ENCODE measurements around the gene GNA15. TPM values are rescaled to one million over a fixed set of nuclear protein-coding genes. Genes with fewer than 3 reads are reported as not detected.
A peak's percentile ranks its signal among the peaks of the same experiment; 100 is the strongest.
"Not testable (repeated sequence)": the region's sequence is repeated elsewhere in the genome, so short reads cannot be mapped to it uniquely, and the experiment has no call there.

The GNA15 gene
- total and polyA plus RNA-seq, 8 donors, result 0.19 to 3.0 (median 1.3) TPM

DNA sequence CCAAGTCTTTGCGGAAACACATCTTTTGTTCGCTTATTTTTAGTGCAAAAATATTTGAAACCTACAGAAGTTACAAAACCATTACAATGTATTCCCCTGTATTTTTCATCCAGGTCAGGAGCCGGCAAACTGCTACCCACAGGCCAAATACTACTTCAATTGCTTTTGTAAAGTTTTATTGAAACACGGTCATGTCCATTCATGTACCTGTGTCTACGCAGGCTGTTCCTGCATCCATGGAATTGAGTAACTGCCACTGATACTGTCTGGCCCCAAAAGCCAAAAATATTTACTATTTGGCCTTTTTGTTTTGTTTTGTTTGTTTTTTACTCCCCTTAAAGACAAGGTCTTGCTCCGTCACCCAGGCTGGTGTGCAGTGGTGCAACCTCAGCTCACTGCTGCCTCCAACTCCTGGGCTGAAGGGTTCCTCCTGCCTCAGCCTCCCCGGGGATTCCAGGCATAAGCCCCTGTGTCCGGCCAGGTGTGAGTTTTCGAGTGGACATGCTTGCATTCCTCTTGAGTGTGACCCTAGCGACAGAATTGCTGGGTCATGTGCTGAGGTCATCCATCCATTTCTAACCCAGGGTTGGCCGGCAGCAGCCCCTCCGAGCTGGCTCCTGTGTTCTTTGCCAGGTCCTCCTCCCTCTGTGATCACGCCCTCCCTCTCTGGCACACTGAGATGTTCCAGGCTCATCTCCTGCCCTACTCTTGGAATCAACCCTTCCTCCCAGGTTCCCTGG lies 31.9 kb downstream of the GNA15 start:
- ATAC-seq (no peak), DNase-seq (no peak), FAIRE-seq (no peak)
- Histone ChIP-seq H3K27ac (no peak overlapping the region), H3K9me3 (no peaks in the 10 kb centered on the region), H3K4me1 (peaks cover 0 to 4% (median 0%) of the 10 kb centered on the region in 3 donors), H3K27me3 (no peaks in the 10 kb centered on the region), H3K4me3 (no peak overlapping the region), H3K36me3 (no peaks in the 10 kb centered on the region)
- WGBS, 2 donors, result 71 to 74% methylated on average over 13 of the region's 13 CpGs
- TF ChIP-seq, protein P1, sequence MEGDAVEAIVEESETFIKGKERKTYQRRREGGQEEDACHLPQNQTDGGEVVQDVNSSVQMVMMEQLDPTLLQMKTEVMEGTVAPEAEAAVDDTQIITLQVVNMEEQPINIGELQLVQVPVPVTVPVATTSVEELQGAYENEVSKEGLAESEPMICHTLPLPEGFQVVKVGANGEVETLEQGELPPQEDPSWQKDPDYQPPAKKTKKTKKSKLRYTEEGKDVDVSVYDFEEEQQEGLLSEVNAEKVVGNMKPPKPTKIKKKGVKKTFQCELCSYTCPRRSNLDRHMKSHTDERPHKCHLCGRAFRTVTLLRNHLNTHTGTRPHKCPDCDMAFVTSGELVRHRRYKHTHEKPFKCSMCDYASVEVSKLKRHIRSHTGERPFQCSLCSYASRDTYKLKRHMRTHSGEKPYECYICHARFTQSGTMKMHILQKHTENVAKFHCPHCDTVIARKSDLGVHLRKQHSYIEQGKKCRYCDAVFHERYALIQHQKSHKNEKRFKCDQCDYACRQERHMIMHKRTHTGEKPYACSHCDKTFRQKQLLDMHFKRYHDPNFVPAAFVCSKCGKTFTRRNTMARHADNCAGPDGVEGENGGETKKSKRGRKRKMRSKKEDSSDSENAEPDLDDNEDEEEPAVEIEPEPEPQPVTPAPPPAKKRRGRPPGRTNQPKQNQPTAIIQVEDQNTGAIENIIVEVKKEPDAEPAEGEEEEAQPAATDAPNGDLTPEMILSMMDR (IDR thresholded peaks at IDR 0.05), result no peak
- intact Hi-C loops (cut with DNase I), result loop anchor here in 2 of 3 donors (10.0 kb wide), 3 partner anchors 93 to 283 kb away; no protein-coding TSS in a partner anchor

DNA sequence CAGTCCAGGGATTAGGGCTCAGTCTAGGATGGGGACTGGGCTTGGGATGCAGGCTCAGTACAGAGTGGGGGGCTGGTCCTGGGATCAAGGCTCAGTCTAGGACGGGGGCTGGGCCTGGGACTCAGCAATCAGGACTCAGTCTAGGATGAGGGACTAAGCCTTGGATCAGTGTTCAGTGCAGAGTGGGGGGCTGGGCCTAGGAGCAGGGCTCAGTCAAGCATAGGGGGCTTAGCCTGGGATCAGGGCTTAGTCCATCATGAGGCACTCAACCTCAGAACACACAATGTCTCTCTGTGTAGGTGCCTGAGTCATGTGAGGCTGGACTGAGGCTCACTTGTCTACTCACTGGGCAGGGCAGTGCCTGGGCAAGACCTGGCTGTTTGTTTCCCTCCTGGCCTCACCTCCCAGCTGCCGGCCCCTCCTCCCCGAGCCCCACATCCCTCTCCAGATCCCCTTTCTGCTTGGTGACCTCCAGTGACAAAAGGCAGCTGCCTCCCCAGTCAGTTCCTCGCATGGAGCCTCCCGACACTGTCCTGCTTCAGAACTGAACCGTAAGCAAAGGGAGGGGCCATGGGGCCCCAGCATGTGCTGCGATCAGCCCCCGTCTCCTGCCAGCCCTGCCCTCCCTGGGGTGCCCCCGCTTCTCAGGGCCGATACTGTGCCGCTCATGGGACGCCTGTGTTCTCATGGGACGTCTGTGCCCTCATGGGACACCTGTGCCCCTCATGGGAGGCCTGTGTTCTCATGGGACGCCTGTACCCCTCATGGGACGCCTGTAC lies 36.2 kb downstream of the GNA15 start:
- ATAC-seq (peak in 1 of 4 donors; percentile 40), FAIRE-seq (no peak), DNase-seq (no peak)
- H3K36me3 ChIP-seq, result no peaks in the 10 kb centered on the region
- no peak overlapping the region for H3K27ac ChIP-seq
- H3K9me3 ChIP-seq, result no peaks in the 10 kb centered on the region
- intact Hi-C loops (cut with DNase I), result no loop called here
- TF ChIP-seq, protein P1 (IDR thresholded peaks at IDR 0.05), result no peak
- WGBS, 2 donors, result 82 to 84% methylated on average over 15 of the region's 15 CpGs
- no peaks in the 10 kb centered on the region for H3K27me3 ChIP-seq
- H3K4me1 ChIP-seq, result no peaks in the 10 kb centered on the region
- H3K4me3 ChIP-seq, result no peak overlapping the region

DNA sequence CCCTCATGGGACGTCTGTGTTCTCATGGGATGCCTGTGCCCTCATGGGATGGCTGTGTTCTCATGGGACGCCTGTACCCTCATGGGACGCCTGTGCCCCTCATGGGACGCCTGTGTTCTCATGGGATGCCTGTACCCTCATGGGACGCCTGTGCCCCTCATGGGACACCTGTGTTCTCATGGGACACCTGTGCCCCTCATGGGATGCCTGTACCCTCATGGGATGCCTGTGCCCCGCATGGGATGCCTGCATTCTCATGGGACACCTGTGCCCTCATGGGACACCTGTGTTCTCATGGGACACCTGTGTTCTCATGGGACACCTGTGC lies 36.8 kb downstream of the GNA15 start:
- H3K9me3 ChIP-seq; H3K4me1 ChIP-seq; intact Hi-C loops (cut with DNase I); DNase-seq; FAIRE-seq; ATAC-seq; H3K27me3 ChIP-seq; H3K36me3 ChIP-seq; H3K27ac ChIP-seq; H3K4me3 ChIP-seq: not testable (repeated sequence)
- 55 to 73% methylated on average over 6 of the region's 6 CpGs for WGBS, 2 donors

DNA sequence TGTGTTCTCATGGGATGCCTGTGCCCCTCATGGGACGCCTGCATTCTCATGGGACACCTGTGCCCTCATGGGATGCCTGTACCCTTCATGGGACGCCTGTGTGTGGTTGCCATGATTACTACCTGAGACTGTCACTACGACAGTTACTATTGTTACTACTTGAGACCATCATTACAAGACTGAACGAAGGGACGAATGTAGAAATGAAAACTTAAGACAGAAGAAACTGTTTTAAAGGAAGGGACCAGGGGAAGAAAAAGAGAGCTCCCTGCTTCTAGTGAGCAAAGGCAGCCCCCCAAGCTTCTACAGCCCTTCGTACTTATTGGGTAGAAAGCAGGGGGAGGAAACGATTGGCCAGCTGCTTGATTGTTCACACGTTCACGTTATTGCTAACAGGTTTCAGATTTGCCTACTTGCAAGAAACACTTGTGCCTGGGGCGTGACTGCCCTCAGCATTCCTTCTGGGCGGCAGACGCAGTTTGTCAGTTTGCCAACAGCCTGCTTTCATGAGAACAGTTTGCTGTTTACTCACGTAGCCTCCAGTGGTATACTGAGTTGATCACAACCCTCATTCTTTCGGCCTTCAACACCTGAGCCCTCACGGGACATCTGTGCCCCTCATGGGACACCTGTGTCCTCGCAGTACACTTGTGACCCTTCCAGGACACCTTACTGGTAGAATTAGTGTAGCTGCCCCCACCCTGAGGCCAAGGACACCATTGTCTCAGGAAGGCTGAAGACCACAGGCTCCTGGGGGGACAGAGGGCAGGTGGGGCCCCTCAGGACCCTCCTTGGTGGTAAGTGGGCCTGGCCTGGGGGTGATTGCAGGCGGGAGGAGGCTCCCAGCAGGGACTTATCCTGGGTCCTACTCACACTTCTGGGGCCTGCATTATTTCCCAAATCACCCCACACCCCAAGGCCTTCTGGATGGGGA lies 40.2 kb downstream of the GNA15 start:
- DNase-seq (peak in 1 of 6 donors; percentile 57), ATAC-seq (peak in 2 of 4 donors; percentile 25), FAIRE-seq (no peak)
- H3K36me3 ChIP-seq, result no peaks in the 10 kb centered on the region
- no peak overlapping the region for H3K27ac ChIP-seq
- H3K9me3 ChIP-seq, result no peaks in the 10 kb centered on the region
- whole genome bisulfite sequencing, 2 donors, result 37 to 39% methylated on average over 17 of the region's 17 CpGs
- intact Hi-C loops (cut with DNase I), result no loop called here
- H3K27me3 ChIP-seq, result no peaks in the 10 kb centered on the region
- TF ChIP-seq, protein P1 (IDR thresholded peaks at IDR 0.05), result no peak
- no peaks in the 10 kb centered on the region for H3K4me1 ChIP-seq
- no peak overlapping the region for H3K4me3 ChIP-seq

Data from pancreas (tissue), 10 donors.